HG03097 (cell line): ENCODE data around the gene SETBP1.

ENCODE experiments used
- ATAC-seq: cut with Tn5 transposase; IDR thresholded peaks from one replicate; pipeline ENCODE4 v1.9.1; 2021; ENCODE audit not compliant: unreplicated experiment, low FRiP score

Gene SETBP1

DNA sequence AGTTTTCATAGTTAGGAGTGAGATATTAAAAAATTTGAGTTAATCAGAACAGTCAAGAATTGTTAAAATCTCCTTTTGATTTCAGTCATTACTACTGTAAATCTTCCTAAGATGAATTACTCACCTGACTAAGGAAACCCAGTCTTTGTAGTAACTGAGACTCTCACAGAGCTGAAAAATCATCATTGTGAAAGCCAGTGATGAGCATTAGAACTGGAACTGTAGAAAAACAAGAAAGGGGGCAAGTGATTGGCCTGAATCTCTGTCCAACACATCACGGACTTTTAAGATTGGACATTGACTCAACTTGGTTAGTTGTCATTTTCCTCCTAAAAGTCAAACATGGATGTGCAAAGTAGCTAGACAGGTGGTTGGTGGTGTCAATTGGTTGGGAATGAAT lies 21.9 kb downstream of the SETBP1 start:
- no peak for ATAC-seq

- ATAC-seq: no peak
Measured at GRCh38 chr18:44704135-44704789, 23.6 kb downstream of the SETBP1 start.

DNA sequence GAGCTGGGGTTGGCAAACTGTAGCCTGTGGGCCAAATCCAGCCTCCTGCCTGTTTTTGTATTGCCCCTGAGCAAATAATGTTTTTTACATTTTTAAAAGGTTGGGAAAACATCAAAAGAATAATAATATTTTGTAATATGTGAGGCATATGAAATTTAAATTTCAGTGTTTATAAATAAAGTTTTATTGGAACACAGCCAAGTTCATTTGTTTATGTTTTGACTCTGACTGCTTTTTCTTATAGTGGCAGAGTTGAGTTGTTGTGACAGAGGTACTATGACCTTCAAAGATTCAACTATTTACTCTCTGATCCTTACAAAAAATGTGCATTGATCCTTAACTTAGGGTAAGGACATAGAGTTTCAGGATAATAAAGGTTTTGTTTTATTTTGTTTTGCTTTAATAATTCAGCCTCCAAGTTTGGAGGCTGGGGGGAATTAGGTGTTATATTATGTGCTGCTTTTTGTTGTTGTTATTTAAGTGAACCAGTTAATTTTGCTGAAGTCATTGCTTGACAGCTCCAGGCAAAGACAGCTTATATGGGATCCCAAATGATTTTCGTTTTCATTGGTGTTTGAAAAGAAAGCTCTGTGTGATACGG lies 24.5 kb downstream of the SETBP1 start:
- ATAC-seq: no peak

DNA sequence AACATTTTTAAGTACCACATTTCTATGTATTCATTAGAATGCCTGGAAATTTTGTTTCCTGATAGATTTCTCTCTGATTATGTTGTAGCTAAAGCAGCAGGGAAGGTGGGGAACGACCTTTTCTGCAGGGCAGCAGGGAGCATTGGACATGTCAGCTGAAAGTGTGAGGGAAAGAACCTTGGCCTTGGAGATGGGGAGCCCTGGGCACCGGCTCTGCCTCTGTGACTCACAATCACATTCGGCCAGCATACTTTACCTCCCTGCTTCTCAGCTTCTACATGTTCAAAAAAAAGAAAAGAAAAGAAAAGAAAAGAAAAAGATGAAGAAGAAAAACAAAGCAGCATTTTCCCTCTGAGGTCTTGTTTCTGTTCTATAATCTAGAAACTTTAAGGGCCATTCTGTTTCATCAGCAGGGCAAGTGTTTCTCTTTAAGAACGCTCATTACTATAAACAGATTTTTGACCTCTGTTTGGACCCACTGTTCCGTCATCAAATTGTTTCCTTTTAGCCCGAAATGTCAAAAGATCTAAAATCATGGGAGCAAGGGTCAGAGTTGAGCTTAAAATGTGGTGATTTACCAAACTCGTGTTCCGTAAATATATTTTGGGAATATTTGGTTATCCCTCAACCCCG lies 27.9 kb downstream of the SETBP1 start:
- ATAC-seq: no peak

GRCh38 chr18:44709307-44710126 lies 28.8 kb downstream of the SETBP1 start:
- ATAC-seq: peak; percentile 88

DNA sequence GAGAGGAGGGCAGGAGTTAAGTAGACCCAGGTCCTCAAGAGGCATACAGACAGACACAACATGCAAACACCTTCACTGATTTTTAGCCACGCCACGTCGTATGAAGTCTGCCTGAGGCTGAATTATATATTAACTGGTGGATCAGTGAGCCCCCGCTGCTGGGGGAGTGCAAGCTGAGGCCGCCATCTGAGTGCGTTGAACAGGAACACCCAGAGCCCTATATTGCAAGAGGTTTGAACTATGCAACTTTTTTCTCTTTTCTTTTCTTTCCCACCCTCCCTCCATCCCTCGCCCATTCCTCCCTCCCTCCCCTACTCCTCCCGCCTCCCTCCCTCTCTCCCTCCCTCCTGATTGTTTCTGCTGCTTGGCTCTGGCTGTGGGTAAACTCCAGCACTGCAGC lies 30.2 kb downstream of the SETBP1 start:
- no peak for ATAC-seq

GRCh38 chr18:44712025-44712424 lies 31.3 kb downstream of the SETBP1 start:
- ATAC-seq: no peak

- no peak for ATAC-seq
Measured at GRCh38 chr18:44713435-44713834, 32.7 kb downstream of the SETBP1 start.

- no peak for ATAC-seq
Measured at GRCh38 chr18:44714376-44714775, 33.7 kb downstream of the SETBP1 start.

- no peak for ATAC-seq
Measured at GRCh38 chr18:44715245-44715644, 34.6 kb downstream of the SETBP1 start.

- ATAC-seq: no peak
Measured at GRCh38 chr18:44715842-44716241, 35.2 kb downstream of the SETBP1 start.

DNA sequence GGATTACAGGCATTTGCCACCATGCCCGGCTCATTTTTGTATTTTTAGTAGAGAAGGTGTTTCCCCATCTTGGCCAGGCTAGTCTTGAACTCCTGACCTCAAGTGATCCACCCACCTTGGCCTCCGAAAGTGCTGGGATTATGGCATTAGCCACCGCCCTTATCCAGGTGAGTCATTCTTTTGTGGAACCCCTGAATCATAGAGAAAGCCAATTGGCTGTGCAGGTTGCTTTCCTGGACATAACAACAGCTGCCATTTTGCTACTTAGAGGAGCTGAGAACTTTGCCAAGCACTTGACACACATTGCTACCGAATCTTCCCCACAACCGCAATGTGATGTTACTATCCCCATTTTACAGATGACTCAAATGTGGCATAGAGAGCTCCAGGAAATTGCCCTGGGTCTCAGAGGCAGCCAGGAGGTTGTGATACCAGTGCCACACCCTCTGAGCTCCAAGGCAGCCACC lies 36.0 kb downstream of the SETBP1 start:
- ATAC-seq: no peak

GRCh38 chr18:44719519-44720060 lies 38.9 kb downstream of the SETBP1 start:
- ATAC-seq: no peak

DNA sequence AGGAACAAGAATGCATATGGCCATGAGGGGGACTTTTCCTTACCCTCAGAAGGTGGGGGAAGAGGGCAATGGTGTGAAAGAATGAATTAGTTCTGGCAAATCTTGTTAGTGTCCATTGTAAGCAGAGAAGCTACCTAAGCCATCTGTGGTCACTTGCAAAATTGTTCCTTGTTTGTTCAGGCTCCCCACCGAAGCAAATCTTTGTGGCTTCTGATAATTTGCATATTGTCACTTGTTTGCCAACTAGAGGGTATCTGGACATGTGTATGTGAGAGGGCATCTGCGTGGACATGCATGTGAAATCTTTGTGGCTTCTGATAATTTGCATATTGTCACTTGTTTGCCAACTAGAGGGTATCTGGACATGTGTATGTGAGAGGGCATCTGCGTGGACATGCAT lies 41.1 kb downstream of the SETBP1 start:
- peak; percentile 42 for ATAC-seq

DNA sequence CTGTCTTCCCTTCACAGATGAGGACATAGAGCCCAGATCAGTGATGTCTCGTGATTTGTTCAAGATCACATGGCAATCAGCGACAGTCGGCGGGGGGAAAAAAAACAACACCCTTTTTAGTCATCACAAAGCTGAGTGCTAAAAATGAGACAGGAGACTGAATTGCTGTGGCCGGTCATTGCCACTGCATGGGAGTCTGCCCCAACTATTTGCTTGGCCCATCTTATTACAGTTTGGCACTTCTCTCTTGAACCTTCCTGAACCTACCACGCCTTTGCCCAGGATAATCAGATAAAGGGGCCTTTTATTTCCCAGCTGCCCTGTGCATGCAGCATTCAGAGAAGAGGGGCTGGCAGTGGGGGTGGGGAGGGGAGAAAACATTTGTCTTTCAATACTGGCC lies 42.7 kb downstream of the SETBP1 start:
- ATAC-seq: no peak

GRCh38 chr18:44724105-44724778 lies 43.6 kb downstream of the SETBP1 start:
- no peak for ATAC-seq

GRCh38 chr18:44725300-44726058 lies 44.8 kb downstream of the SETBP1 start:
- peak; percentile 57 for ATAC-seq

DNA sequence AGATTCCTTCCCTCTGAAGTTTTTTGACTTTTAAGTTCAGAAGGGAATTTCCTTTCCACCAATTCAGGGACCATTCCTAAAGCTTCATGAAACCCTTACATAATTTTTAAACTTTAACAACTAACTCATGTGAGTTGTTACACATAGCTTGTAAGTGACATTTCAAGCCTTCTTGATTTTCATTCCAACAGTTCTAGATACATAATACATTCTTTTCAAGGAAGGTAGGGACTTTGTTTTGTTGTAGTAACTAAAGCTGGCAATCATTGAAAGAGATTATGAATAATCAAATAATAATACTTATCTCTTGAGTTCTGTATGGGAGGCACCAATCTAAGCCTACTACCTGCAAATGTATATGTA lies 45.4 kb downstream of the SETBP1 start:
- ATAC-seq: no peak

- no peak for ATAC-seq
Measured at GRCh38 chr18:44727291-44727690, 46.6 kb downstream of the SETBP1 start.

- no peak for ATAC-seq
Measured at GRCh38 chr18:44729631-44730101, 49.0 kb downstream of the SETBP1 start.
